GM12874 (cell line): ENCODE measurements around the gene RAD51B.

Experiments
- CTCF ChIP-seq: IDR thresholded peaks from 2 replicates; pipeline ENCODE4 v1.5.1; 2011; ENCODE audit warnings: low read depth, mild to moderate bottlenecking, control low read depth, low read length, moderate library complexity; ENCODE audit not compliant: insufficient read depth

The RAD51B gene

GRCh38 chr14:68034896-68035295, 215.3 kb downstream of the RAD51B start:
- TF ChIP-seq CTCF: no peak

- no peak for TF ChIP-seq CTCF
Measured at GRCh38 chr14:68036202-68036601, 216.6 kb downstream of the RAD51B start.

GRCh38 chr14:68039593-68039992, 220.0 kb downstream of the RAD51B start:
- TF ChIP-seq CTCF: no peak

- no peak for TF ChIP-seq CTCF
Measured at GRCh38 chr14:68040633-68041369, 221.2 kb downstream of the RAD51B start.

GRCh38 chr14:68041876-68042354, 222.3 kb downstream of the RAD51B start:
- TF ChIP-seq CTCF: no peak

GRCh38 chr14:68042586-68043210, 223.1 kb downstream of the RAD51B start:
- TF ChIP-seq CTCF: no peak

- TF ChIP-seq CTCF: no peak
Measured at GRCh38 chr14:68043752-68044151, 224.2 kb downstream of the RAD51B start.
